BJ (cell line): ENCODE measurements around the gene DIS3. TPM values are rescaled to one million over a fixed set of nuclear protein-coding genes. Genes with fewer than 3 reads are reported as not detected.
A peak's percentile ranks its signal among the peaks of the same experiment; 100 is the strongest.

Experiments
- CTCF ChIA-PET: fragments of 350-600 bp; formaldehyde crosslinking; extraction: SDS; loops from one replicate; lab custom pipeline; 2021; ENCODE audit warnings: antibody characterized with exemption, inconsistent platforms; lab: Yijun Ruan, JAX
- POLR2A ChIA-PET: fragments of 300-600 bp; sonication (Branson Sonifier 250); formaldehyde crosslinking; extraction: SDS; loops from one replicate; lab custom pipeline; 2021; ENCODE audit warnings: antibody characterized with exemption; lab: Charles Lee
- DNase-seq: peaks from one replicate; pipeline ENCODE4 v3.0.0-alpha.2; 2011; ENCODE audit warnings: low read depth
- H3K27me3 ChIP-seq: 2 replicates; pipeline ENCODE4 v1.6.0; 2011; ENCODE audit warnings: low read length; ENCODE audit not compliant: control insufficient read depth, insufficient read depth
- H3K36me3 ChIP-seq: 2 replicates; pipeline ENCODE4 v1.5.1; 2011; ENCODE audit warnings: low read length; ENCODE audit not compliant: control insufficient read depth, insufficient read depth
- H3K4me3 ChIP-seq: 2 replicates; pipeline ENCODE4 v1.5.1; 2011; ENCODE audit warnings: low read depth, mild to moderate bottlenecking, control low read depth, low read length
- CTCF ChIP-seq: IDR thresholded peaks from 2 replicates; pipeline ENCODE4 v1.5.1; 2011; ENCODE audit warnings: low read depth, mild to moderate bottlenecking, control low read depth, inconsistent platforms, low read length, moderate library complexity; ENCODE audit not compliant: insufficient read depth
- polyA minus RNA-seq: library from RNA; depleted of rRNA, polyadenylated mRNA; stranded (reverse); fragments of >200 nt; gene quantifications from 2 replicates; pipeline ENCODE4 v1.2.3, GENCODE V29; 2011; rRNA and poly(A)+ RNA removed
- polyA plus RNA-seq: library from polyadenylated mRNA; depleted of rRNA; stranded (reverse); fragments of >200 nt; gene quantifications from 2 replicates; pipeline ENCODE4 v1.2.3, GENCODE V29; 2011; rRNA removed

DIS3 gene
- polyA plus RNA-seq (15.8 and 23.4 TPM in 2 replicates), polyA minus RNA-seq (8.9 and 12.2 TPM in 2 replicates)

- DNase-seq = peak; percentile 94
- ChIA-PET CTCF (no interaction called here), POLR2A (interaction anchor here (0.5 kb wide), 1 partner anchor 278 kb away, joined by 10 read pairs; no protein-coding TSS in a partner anchor)
- peak; percentile 23; the same call in 1 of the 2 replicates for TF ChIP-seq CTCF
- Histone ChIP-seq H3K27me3 (no peaks in the 10 kb centered on the region), H3K4me3 (peak within 1 kb of the TSS; percentile 99), H3K36me3 (peaks cover 8% of the 10 kb centered on the region)
These were observed at the start of gene DIS3, which contains the start of gene PIBF1 for GRCh38 chr13:72781451-72782439. Gene DIS3 (minus strand): TSS chr13:72781900. CDS start chr13:72781832, 68 bp downstream. Gene PIBF1 (plus strand): TSS chr13:72782133. CDS start chr13:72783470, 1,337 bp downstream.

GRCh38 chr13:72823724-72824123, 42.0 kb upstream of the DIS3 start:
- H3K4me3 ChIP-seq = no peak overlapping the region
- CTCF ChIA-PET = no interaction called here
- no peaks in the 10 kb centered on the region for H3K27me3 ChIP-seq
- DNase-seq = no peak
- H3K36me3 ChIP-seq = no peaks in the 10 kb centered on the region
- POLR2A ChIA-PET = no interaction called here
- no peak for TF ChIP-seq CTCF

GRCh38 chr13:72823081-72823480, 41.4 kb upstream of the DIS3 start:
- TF ChIP-seq CTCF = no peak
- ChIA-PET CTCF (no interaction called here), POLR2A (no interaction called here)
- no peaks in the 10 kb centered on the region for H3K27me3 ChIP-seq
- H3K4me3 ChIP-seq = no peak overlapping the region
- H3K36me3 ChIP-seq = no peaks in the 10 kb centered on the region
- no peak for DNase-seq

GRCh38 chr13:72820898-72821279, 39.2 kb upstream of the DIS3 start:
- Histone ChIP-seq H3K4me3 (no peak overlapping the region), H3K36me3 (no peaks in the 10 kb centered on the region), H3K27me3 (no peaks in the 10 kb centered on the region)
- ChIA-PET POLR2A (no interaction called here), CTCF (interaction anchor here (1.3 kb wide), 1 partner anchor 10 kb away, joined by 6 read pairs; no protein-coding TSS in a partner anchor)
- no peak for DNase-seq
- TF ChIP-seq CTCF = no peak
